Right lobe of liver (tissue), 6 donors: ENCODE data around the gene EXOC7. TPM values are rescaled to one million over a fixed set of nuclear protein-coding genes. Genes with fewer than 3 reads are reported as not detected.
A peak's percentile ranks its signal among the peaks of the same experiment; 100 is the strongest.

ENCODE experiments used
- ATAC-seq, 4 donors: fragments of 200-7000 bp; cut with Tn5 transposase; one replicate each; pipeline ENCODE4 v1.9.1; 2020; ENCODE audit warnings: mild to moderate bottlenecking in 4 of 4, moderate library complexity in 4 of 4
- DNase-seq, 3 donors: peaks; one replicate each; pipeline ENCODE4 v3.0.0-alpha.2; 2020
- H3K27ac ChIP-seq, 3 donors: fragments of 200-600 bp; one replicate each; pipeline ENCODE4 v1.8.0; 2022
- H3K27me3 ChIP-seq, 2 donors: fragments of 200-600 bp; one replicate each; pipeline ENCODE4 v1.8.0; 2022
- H3K36me3 ChIP-seq, 4 donors: fragments of 200-600 bp; sonication (generic) in 1 of 4; one replicate each; pipeline versions ENCODE4 v1.5.1 to v1.8.0; 2017 to 2022; ENCODE audit warnings: control low read depth in 1 of 4
- H3K4me1 ChIP-seq, 4 donors: fragments of 200-600 bp; sonication (generic) in 1 of 4; one replicate each; pipeline versions ENCODE4 v1.5.1 to v1.8.0; 2017 to 2022; ENCODE audit warnings: control low read depth in 1 of 4
- H3K4me3 ChIP-seq, 3 donors: fragments of 200-600 bp; one replicate each; pipeline ENCODE4 v1.8.0; 2022
- H3K9me3 ChIP-seq, 4 donors: fragments of 200-600 bp; sonication (generic) in 1 of 4; one replicate each; pipeline versions ENCODE4 v1.5.1 to v1.8.0; 2017 to 2022; ENCODE audit warnings: control low read depth in 1 of 4
- CTCF ChIP-seq, 4 donors: fragments of 200-600 bp in 3 of 4; fragments of 450-650 bp in 1 of 4; IDR thresholded peaks; one replicate each; pipeline versions ENCODE4 v1.5.1 to v1.8.0; 2016 to 2022; ENCODE audit warnings: antibody characterized with exemption in 4 of 4, mild to moderate bottlenecking in 2 of 4
- POLR2A ChIP-seq: fragments of 450-650 bp; IDR thresholded peaks from one replicate; pipeline ENCODE4 v1.6.1; 2017; ENCODE audit warnings: antibody characterized with exemption, mild to moderate bottlenecking
- WGBS: methylation state at CpG from one replicate; pipeline ENCODE4 v1.1.6; 2018; ENCODE audit warnings: low coverage, low lambda C conversion rate; ENCODE audit not compliant: insufficient coverage; ENCODE audit errors: missing lambda C conversion rate; 5-methylcytosine and 5-hydroxymethylcytosine counted together
- intact Hi-C, 2 donors: fragments of 100-400 bp; cut with DNase I; formaldehyde crosslinking; loops; one replicate each; pipeline versions ENCODE4 v1.11.2 to v1.14.1; 2022
- total RNA-seq, 6 experiments: library from RNA; depleted of rRNA in 2 of 6; stranded (reverse); fragments of >200 nt in 2 of 6; fragmentation: NEBNext Ultra II Directional in 3 of 6; extraction: Animal tissue kit (Norgen Biotek cat#: 25700) in 3 of 6; gene quantifications; one replicate each; pipeline versions ENCODE4 v1.1.0 to v1.2.4, GENCODE V29; 2016 to 2023
- donor health status: DM: no; HTN: yes; CAD: no.
- donor health status: DM: no; HTN: no; CAD: no.
- donor health status: DM: no; HTN: no; CAD: no.
- donor health status: DM: no; HTN: yes; CAD: no.
- donor health status: DM: no; HTN: yes; CAD: no.

EXOC7 gene
- total RNA-seq, 6 experiments from 2014 or later = 38.5 to 57.9 (median 50.6) TPM

- Histone ChIP-seq H3K4me3 (no peak overlapping the region), H3K9me3 (no peaks in the 10 kb centered on the region), H3K27ac (no peak overlapping the region), H3K4me1 (peaks cover 0 to 7% (median 3%) of the 10 kb centered on the region in 4 donors), H3K27me3 (peaks cover 0 to 9% of the 10 kb centered on the region in 2 donors), H3K36me3 (no peaks in the 10 kb centered on the region)
- TF ChIP-seq CTCF (IDR thresholded peaks at IDR 0.05) = no peak
- TF ChIP-seq POLR2A = no peak
- WGBS = 59% methylated on average over 12 of the region's 16 CpGs
- ATAC-seq (no peak), DNase-seq (peak in 1 of 3 donors; percentile 28)
- intact Hi-C loops = no loop called here
These were observed 32.9 kb upstream of the EXOC7 start for GRCh38 chr17:76136276-76137000.

GRCh38 chr17:76135810-76136188, 32.2 kb upstream of the EXOC7 start:
- intact Hi-C loops = no loop called here
- no peak overlapping the region for H3K4me3 ChIP-seq
- WGBS = no CpG with 5 or more reads among the region's 8 CpGs
- H3K27me3 ChIP-seq = peaks cover 0 to 9% of the 10 kb centered on the region in 2 donors
- no peak for ATAC-seq
- H3K36me3 ChIP-seq = no peaks in the 10 kb centered on the region
- TF ChIP-seq POLR2A (no peak), CTCF (IDR thresholded peaks at IDR 0.05) (no peak)
- peaks cover 0 to under 1% (median 0%) of the 10 kb centered on the region in 4 donors for H3K4me1 ChIP-seq
- peak in 1 of 3 donors; percentile 28 for DNase-seq
- no peak overlapping the region for H3K27ac ChIP-seq
- H3K9me3 ChIP-seq = no peaks in the 10 kb centered on the region

- DNase-seq (peak in 1 of 3 donors; percentile 35), ATAC-seq (no peak)
- Histone ChIP-seq H3K4me1 (no peaks in the 10 kb centered on the region), H3K9me3 (no peaks in the 10 kb centered on the region), H3K36me3 (no peaks in the 10 kb centered on the region), H3K4me3 (no peak overlapping the region), H3K27me3 (peaks cover 0 to 4% of the 10 kb centered on the region in 2 donors), H3K27ac (no peak overlapping the region)
- intact Hi-C loops = no loop called here
- TF ChIP-seq CTCF (IDR thresholded peaks at IDR 0.05) (no peak), POLR2A (no peak)
- 56% methylated on average over 14 of the region's 22 CpGs for WGBS
These were observed 31.6 kb upstream of the EXOC7 start for GRCh38 chr17:76134911-76135809.

- no peak overlapping the region for H3K27ac ChIP-seq
- TF ChIP-seq CTCF (IDR thresholded peaks at IDR 0.05) (no peak), POLR2A (no peak)
- H3K4me1 ChIP-seq = no peaks in the 10 kb centered on the region
- intact Hi-C loops = no loop called here
- no peak overlapping the region for H3K4me3 ChIP-seq
- 41% methylated on average over 8 of the region's 21 CpGs for WGBS
- no peaks in the 10 kb centered on the region for H3K9me3 ChIP-seq
- no peak for DNase-seq
- no peaks in the 10 kb centered on the region for H3K36me3 ChIP-seq
- no peaks in the 10 kb centered on the region for H3K27me3 ChIP-seq
- peak in 3 of 4 donors; percentile 19 to 37 (median 37) for ATAC-seq
These were observed 29.2 kb upstream of the EXOC7 start for GRCh38 chr17:76132574-76133338.
